Panc1 (cell line): Measurements from ENCODE around the gene NDUFAF7. TPM values are rescaled to one million over a fixed set of nuclear protein-coding genes. Genes with fewer than 3 reads are reported as not detected.
"Not testable (repeated sequence)": the region's sequence is repeated elsewhere in the genome, so short reads cannot be mapped to it uniquely, and the experiment has no call there.

Experiments
- ATAC-seq: fragments of 200-7000 bp; cut with Tn5 transposase; 2 replicates; pipeline ENCODE4 v1.9.1; 2020; ENCODE audit warnings: mild to moderate bottlenecking, moderate library complexity
- BruUV-seq: library from RNA; stranded (reverse); fragments of 400-500 nt; replicated peaks from 2 replicates; lab custom pipeline; 2021; lab: Mats Ljungman, UMichigan
- CTCF ChIA-PET: fragments of 300-600 bp; sonication (Branson Sonifier 250); formaldehyde crosslinking; loops from one replicate; lab custom pipeline; 2022; ENCODE audit warnings: antibody characterized with exemption; lab: Charles Lee
- POLR2A ChIA-PET: fragments of 300-600 bp; sonication (Branson Sonifier 250); formaldehyde crosslinking; loops from one replicate; lab custom pipeline; 2022; ENCODE audit warnings: antibody characterized with exemption; lab: Charles Lee
- DNase-seq: peaks from one replicate; pipeline ENCODE4 v3.0.0-alpha.2; 2010; ENCODE audit warnings: low read depth, low spot score
- H3K27ac ChIP-seq: 2 replicates; pipeline ENCODE4 v1.5.1; 2011; ENCODE audit warnings: mild to moderate bottlenecking, low read length, inconsistent platforms
- H3K27me3 ChIP-seq: fragments of 200-500 bp; sonication (Bioruptor generic); 2 replicates; pipeline ENCODE4 v1.6.0; 2014; ENCODE audit warnings: low read length, inconsistent platforms; ENCODE audit not compliant: control insufficient read depth, insufficient read depth
- H3K36me3 ChIP-seq: fragments of 200-500 bp; sonication (Bioruptor generic); 2 replicates; pipeline ENCODE4 v1.5.1; 2014; ENCODE audit warnings: inconsistent platforms, mild to moderate bottlenecking, low read length, moderate library complexity; ENCODE audit not compliant: control insufficient read depth, insufficient read depth
- H3K4me1 ChIP-seq: 2 replicates; pipeline ENCODE4 v1.5.1; 2011; ENCODE audit warnings: inconsistent platforms, mild to moderate bottlenecking, low read length, moderate library complexity; ENCODE audit not compliant: control insufficient read depth, insufficient read depth
- H3K4me3 ChIP-seq, 2 experiments: 2 replicates each; pipeline ENCODE4 v1.5.1; 2011 to 2012; ENCODE audit warnings: low read depth in 2 of 2, low read length in 2 of 2, mild to moderate bottlenecking in 2 of 2, inconsistent platforms in 1 of 2, moderate library complexity in 1 of 2
- H3K9me3 ChIP-seq: fragments of 200-500 bp; sonication (Bioruptor generic); 2 replicates; pipeline ENCODE4 v1.5.1; 2014; ENCODE audit warnings: low read depth, mild to moderate bottlenecking, inconsistent platforms, low read length, moderate library complexity; ENCODE audit not compliant: control insufficient read depth, insufficient read depth
- POLR2AphosphoS5 ChIP-seq: IDR thresholded peaks from 2 replicates; pipeline ENCODE4 v1.6.1; 2012; ENCODE audit warnings: mild to moderate bottlenecking, low read depth, low read length, moderate library complexity
- SIN3A ChIP-seq: IDR thresholded peaks from 2 replicates; pipeline ENCODE4 v1.6.1; 2012; ENCODE audit warnings: low read depth, mild to moderate bottlenecking, low read length, moderate library complexity, borderline replicate concordance; ENCODE audit not compliant: insufficient read depth
- TCF7L2 ChIP-seq: IDR thresholded peaks from 2 replicates; pipeline ENCODE4 v1.6.1; 2011; ENCODE audit warnings: mild to moderate bottlenecking, low read depth, low read length, inconsistent platforms
- in situ Hi-C: cut with HindIII; loops from 2 replicates; pipeline ENCODE4 v1.10.0; 2016; ENCODE audit warnings: low sequenced_read_pairs, low pct_unique_long_range_greater_than_20kb
- intact Hi-C: fragments of 100-400 bp; cut with micrococcal nuclease; formaldehyde crosslinking; loops from one replicate; pipeline ENCODE4 v1.10.0; 2022; ENCODE audit not compliant: unreplicated experiment
- total RNA-seq: library from RNA; stranded (reverse); gene quantifications from one replicate; pipeline ENCODE4 v1.2.1, GENCODE V29; 2021; ENCODE audit not compliant: unreplicated experiment
- TF ChIP-seq, protein P1 (sequence below), 2 experiments: IDR thresholded peaks; 2 replicates each; pipeline ENCODE4 v1.6.1; 2011 to 2012; ENCODE audit warnings: low read depth in 2 of 2, control low read depth in 1 of 2, low read length in 1 of 2, mild to moderate bottlenecking in 1 of 2, moderate library complexity in 1 of 2; ENCODE audit not compliant: insufficient read depth in 1 of 2
- TF ChIP-seq, protein P2 (sequence below): fragments of 450-650 bp; IDR thresholded peaks from 2 replicates; pipeline ENCODE4 v1.5.1; 2017; ENCODE audit warnings: mild to moderate bottlenecking

NDUFAF7 gene
- total RNA-seq, 1 experiment from 2014 or later, result 17.7 TPM

DNA sequence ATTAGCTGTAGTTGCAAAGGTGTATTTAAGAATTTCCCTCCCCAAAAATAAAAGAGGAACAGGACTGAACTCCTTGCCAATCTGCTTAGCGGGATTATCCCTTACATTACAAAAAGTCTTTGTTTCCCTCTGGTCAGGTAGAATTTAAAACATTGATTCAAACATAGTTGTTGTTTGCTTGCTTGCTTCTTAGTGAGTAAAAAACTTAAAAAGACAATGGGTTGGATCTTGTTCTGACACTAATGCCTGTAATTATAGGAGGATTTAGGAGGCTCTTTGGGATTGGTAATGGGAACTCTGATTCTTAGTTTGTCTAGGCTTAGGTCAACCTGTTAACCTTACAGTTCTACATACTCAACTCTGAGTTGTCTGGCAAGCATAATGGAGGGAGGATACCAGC is 38.9 kb upstream of the NDUFAF7 start:
- H3K9me3 ChIP-seq, result no peaks in the 10 kb centered on the region
- DNase-seq (no peak), ATAC-seq (no peak)
- intact Hi-C loops (no loop called here), in situ Hi-C loops (no loop called here)
- H3K36me3 ChIP-seq, result no peaks in the 10 kb centered on the region; the same call in 1 of the 2 replicates
- ChIA-PET POLR2A (no interaction called here), CTCF (no interaction called here)
- no peaks in the 10 kb centered on the region for H3K27me3 ChIP-seq
- TF ChIP-seq, protein P1, sequence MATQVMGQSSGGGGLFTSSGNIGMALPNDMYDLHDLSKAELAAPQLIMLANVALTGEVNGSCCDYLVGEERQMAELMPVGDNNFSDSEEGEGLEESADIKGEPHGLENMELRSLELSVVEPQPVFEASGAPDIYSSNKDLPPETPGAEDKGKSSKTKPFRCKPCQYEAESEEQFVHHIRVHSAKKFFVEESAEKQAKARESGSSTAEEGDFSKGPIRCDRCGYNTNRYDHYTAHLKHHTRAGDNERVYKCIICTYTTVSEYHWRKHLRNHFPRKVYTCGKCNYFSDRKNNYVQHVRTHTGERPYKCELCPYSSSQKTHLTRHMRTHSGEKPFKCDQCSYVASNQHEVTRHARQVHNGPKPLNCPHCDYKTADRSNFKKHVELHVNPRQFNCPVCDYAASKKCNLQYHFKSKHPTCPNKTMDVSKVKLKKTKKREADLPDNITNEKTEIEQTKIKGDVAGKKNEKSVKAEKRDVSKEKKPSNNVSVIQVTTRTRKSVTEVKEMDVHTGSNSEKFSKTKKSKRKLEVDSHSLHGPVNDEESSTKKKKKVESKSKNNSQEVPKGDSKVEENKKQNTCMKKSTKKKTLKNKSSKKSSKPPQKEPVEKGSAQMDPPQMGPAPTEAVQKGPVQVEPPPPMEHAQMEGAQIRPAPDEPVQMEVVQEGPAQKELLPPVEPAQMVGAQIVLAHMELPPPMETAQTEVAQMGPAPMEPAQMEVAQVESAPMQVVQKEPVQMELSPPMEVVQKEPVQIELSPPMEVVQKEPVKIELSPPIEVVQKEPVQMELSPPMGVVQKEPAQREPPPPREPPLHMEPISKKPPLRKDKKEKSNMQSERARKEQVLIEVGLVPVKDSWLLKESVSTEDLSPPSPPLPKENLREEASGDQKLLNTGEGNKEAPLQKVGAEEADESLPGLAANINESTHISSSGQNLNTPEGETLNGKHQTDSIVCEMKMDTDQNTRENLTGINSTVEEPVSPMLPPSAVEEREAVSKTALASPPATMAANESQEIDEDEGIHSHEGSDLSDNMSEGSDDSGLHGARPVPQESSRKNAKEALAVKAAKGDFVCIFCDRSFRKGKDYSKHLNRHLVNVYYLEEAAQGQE (IDR thresholded peaks at IDR 0.05; ENCODE audit: insufficient read depth in 1 of 2, low read depth in 2 of 2, low read length in 1 of 2), result no peak
- no peak for TF ChIP-seq TCF7L2
- TF ChIP-seq, protein P2, sequence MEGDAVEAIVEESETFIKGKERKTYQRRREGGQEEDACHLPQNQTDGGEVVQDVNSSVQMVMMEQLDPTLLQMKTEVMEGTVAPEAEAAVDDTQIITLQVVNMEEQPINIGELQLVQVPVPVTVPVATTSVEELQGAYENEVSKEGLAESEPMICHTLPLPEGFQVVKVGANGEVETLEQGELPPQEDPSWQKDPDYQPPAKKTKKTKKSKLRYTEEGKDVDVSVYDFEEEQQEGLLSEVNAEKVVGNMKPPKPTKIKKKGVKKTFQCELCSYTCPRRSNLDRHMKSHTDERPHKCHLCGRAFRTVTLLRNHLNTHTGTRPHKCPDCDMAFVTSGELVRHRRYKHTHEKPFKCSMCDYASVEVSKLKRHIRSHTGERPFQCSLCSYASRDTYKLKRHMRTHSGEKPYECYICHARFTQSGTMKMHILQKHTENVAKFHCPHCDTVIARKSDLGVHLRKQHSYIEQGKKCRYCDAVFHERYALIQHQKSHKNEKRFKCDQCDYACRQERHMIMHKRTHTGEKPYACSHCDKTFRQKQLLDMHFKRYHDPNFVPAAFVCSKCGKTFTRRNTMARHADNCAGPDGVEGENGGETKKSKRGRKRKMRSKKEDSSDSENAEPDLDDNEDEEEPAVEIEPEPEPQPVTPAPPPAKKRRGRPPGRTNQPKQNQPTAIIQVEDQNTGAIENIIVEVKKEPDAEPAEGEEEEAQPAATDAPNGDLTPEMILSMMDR, result no peak
- no peak for TF ChIP-seq POLR2AphosphoS5
- no peak for TF ChIP-seq SIN3A
- no peak overlapping the region for H3K4me3 ChIP-seq
- BruUV-seq, result no TSS peak
- no peak overlapping the region for H3K27ac ChIP-seq
- 0 out of 2 replicates have a peak, but pooled peaks cover 4% of the 10 kb centered on the region for H3K4me1 ChIP-seq

DNA sequence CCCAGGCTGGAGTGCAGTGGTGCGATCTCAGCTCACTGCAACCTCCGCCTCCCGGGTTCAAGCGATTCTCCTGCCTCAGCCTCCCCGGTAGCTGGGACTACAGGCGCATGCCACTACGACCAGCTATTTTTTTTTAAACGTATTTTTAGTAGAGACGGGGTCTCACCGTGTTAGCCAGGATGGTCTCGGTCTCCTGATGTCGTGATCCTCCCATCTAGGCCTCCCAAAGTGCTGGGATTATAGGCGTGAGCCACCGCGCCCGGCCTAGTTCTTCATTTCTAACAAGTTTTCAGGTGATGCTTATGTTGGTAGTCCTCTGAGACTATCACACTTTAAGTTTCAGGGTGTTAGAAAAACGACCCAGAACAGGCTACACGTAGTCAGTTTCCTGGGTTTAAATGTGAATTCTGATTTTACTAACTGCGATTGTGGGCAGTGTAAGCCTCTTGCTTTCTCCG is 35.6 kb upstream of the NDUFAF7 start:
- peak overlapping the region; percentile 75 to 77 for H3K4me3 ChIP-seq
- ATAC-seq, intact Hi-C loops, H3K27me3 ChIP-seq, H3K36me3 ChIP-seq, H3K4me1 ChIP-seq, H3K9me3 ChIP-seq, CTCF ChIA-PET, DNase-seq, POLR2A ChIA-PET, BruUV-seq, in situ Hi-C loops: not testable (repeated sequence)
- peak overlapping the region; percentile 97 for H3K27ac ChIP-seq

DNA sequence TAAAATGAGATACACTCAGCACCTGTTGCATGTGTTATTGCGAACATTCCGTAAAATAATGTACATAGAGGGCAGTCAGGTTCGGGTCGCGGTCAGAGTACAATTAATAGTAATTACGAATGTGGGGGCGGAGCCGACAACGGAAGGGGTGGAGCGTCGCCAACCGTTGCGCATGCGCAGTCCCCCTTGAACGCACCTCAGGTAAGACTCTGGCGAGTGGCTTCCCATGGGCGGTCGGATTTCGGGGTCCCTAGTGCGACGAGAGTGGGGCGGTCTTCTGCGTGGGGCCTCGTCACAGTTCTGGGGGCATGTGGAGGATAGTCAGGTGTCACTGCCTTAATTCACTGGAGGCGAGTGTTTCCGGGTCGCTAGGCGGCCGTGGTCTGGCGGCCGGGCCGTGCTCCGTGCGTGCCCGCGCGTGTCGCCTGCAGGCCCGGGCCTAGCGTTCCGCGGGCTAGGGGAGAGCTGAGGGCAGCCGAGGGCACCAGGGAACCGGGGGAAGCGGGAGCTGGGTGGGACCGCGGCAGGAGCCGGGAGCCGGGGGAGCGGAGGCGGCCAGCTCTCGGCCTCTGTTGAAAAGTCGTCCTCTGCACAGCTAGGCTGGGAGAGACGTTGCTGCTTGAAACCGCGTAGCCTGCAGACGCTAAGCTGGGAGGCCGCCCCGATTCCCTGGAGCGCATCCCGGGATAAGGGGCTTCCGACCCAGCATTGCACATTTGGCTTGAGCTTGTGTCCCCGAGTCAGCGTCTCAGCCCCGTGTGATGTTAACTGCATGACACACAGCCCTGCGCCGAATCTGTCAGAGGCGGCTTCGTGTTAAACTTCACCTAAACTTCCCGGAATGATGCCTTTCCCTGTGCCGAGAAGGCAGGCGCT is 34.9 kb upstream of the NDUFAF7 start, which contains the start of gene CEBPZOS:
TSS of gene CEBPZOS (plus strand) at position 177 of the 876 bp plus-strand sequence. CDS start 3,209 bp downstream, outside the sequence.
- peak; percentile 65 for DNase-seq
- Histone ChIP-seq H3K4me1 (no peaks in the 10 kb centered on the region), H3K27me3 (no peaks in the 10 kb centered on the region), H3K4me3 (peak within 1 kb of the TSS; percentile 75 to 77), H3K9me3 (no peaks in the 10 kb centered on the region), H3K36me3 (peaks cover 7% of the 10 kb centered on the region), H3K27ac (peak within 1 kb of the TSS; percentile 97)
- ChIA-PET POLR2A (no interaction called here), CTCF (no interaction called here)
- peak; percentile 91 for ATAC-seq
- intact Hi-C loops (no loop called here), in situ Hi-C loops (no loop called here)
- no TSS peak for BruUV-seq
- peak; percentile 92 for TF ChIP-seq POLR2AphosphoS5
- TF ChIP-seq SIN3A, result no peak
- TF ChIP-seq TCF7L2, result 0 out of 2 replicates have a peak, but pooled peaks have one; percentile 15
- TF ChIP-seq, protein P2, result no peak
